Kidney epithelial cell (primary cell): ENCODE data around the gene PTGIS. TPM values are rescaled to one million over a fixed set of nuclear protein-coding genes. Genes with fewer than 3 reads are reported as not detected.

Experiments
- DNase-seq: peaks from one replicate; pipeline ENCODE4 v3.0.0-alpha.2; 2010; ENCODE audit warnings: low read depth
- H3K27me3 ChIP-seq: 2 replicates; pipeline ENCODE4 v1.6.0; 2011; ENCODE audit warnings: low read length; ENCODE audit not compliant: control insufficient read depth, insufficient read depth
- H3K36me3 ChIP-seq: 2 replicates; pipeline ENCODE4 v1.5.1; 2011; ENCODE audit warnings: low read length; ENCODE audit not compliant: control insufficient read depth, insufficient read depth
- H3K4me3 ChIP-seq: 2 replicates; pipeline ENCODE4 v1.5.1; 2011; ENCODE audit warnings: low read depth, mild to moderate bottlenecking, control low read depth, low read length
- CTCF ChIP-seq: IDR thresholded peaks from 2 replicates; pipeline ENCODE4 v1.5.1; 2011; ENCODE audit warnings: mild to moderate bottlenecking, moderate library complexity, low read length, control low read depth, inconsistent platforms; ENCODE audit not compliant: insufficient read depth, poor library complexity, severe bottlenecking
- total RNA-seq: library from RNA; depleted of rRNA; stranded (reverse); fragments of >200 nt; gene quantifications from 2 replicates; pipeline ENCODE4 v1.2.3, GENCODE V29; 2015

Gene PTGIS
- total RNA-seq, 1 donor from 2014 or later: 0.88 TPM

DNA sequence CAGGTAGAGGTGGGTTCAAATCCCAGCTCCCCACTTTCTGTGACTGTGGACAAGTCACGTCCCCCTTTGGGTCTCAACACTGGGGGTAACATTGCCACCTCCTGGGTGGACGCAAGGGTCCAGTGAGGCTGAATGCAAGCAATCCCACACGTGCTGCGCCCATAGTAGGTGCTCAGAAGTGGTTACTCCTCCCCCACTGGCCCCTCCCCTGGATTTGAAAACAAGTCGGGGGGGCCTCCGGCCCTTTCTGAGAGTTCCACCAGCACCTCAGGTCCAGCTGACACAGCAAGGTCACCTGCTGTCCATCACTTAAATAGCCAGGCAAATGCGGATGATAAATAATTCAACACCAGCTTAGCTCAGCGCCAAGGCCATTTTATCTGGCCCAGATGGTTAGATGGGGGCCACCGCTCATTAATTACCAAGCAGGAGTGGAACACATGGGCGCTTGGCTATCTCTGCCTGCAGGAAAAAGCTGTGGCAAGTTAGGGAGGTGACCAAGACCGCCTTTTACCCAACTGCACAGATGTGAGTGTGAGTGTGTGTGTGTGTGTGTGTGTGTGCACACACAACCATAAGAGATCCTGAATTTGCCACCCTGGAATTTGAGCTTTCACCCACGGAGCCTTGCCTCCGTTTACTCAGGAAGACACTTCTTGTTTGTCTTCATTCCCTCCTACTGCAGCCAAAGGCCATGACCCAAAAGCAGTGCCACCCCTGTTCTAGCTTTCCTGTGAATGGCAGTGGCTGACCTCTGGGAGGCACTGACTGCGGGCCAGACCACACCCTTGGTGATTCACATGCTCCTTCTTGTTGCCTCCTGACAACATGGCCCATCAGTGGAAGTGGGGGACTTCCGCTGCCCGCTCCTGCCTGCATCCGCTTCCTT, 50.8 kb downstream of the PTGIS start:
- no peak for DNase-seq
- no peaks in the 10 kb centered on the region for H3K36me3 ChIP-seq
- H3K27me3 ChIP-seq: peaks cover 11% of the 10 kb centered on the region
- no peak for TF ChIP-seq CTCF
- no peak overlapping the region for H3K4me3 ChIP-seq

DNA sequence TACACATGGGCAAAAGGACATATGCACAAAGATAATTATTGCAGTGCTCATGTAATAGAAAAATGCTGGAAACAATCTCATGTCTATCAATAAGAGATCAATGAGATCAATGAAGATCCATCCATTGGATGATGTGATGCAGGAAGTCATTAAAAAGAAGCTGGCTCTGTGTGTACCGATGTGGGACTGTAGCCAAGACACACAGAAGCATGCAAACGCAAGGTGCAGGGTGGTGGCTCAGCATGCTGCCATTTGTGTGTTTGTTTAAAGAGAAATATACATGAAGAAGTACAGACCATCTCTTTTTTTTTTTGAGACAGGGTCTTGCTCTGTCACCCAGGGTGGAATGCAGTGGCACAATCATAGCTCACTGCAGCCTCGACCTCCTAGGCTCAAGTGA, 52.4 kb downstream of the PTGIS start:
- Histone ChIP-seq H3K36me3 (no peaks in the 10 kb centered on the region), H3K27me3 (peaks cover 11% of the 10 kb centered on the region), H3K4me3 (no peak overlapping the region)
- no peak for TF ChIP-seq CTCF
- DNase-seq: no peak

DNA sequence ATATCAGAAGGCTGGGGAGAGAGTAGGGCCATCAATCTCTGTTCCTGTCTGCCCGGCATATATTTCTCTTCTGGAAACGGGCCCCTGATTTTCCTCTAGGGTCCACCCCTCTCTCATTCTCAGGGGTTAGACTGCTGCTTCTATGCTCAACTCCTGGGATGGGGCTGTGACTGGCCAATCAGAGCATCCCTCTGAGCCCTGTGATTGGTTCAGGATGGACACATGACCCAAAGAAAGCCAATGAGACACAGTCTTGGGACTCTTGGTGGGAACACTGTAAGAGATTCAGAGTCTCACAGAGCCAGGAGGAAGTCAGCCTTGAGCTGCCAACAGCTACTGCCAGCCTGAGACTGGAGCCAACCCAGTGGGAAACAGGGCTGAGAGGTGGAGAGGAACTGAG, 54.4 kb downstream of the PTGIS start:
- DNase-seq: no peak
- no peak for TF ChIP-seq CTCF

DNA sequence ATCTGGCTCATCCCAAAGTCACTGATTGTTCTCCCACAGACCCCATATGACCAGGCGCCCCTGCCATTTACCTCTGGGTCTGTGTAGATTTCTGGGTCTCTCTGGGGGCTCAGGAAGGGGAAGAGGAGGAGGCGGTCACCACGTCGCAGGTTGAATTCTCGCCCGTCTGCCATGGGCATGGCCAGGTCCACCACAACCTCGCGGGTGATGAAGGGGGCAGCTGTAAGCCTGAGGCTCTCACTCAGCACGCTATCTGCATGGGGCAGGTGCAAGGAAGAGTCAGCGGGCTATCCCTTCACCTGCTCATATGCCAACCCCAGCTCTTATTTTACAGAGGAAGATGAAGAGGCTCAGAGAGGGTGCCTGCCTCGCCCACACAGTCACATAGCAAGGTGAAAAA, 54.9 kb downstream of the PTGIS start:
- DNase-seq: no peak
- Histone ChIP-seq H3K27me3 (peaks cover 14% of the 10 kb centered on the region), H3K36me3 (no peaks in the 10 kb centered on the region), H3K4me3 (no peak overlapping the region)
- TF ChIP-seq CTCF: no peak

More for the DNA sequence above, 54.4 kb downstream of the PTGIS start:
- H3K36me3 ChIP-seq: no peaks in the 10 kb centered on the region
- peaks cover 11% of the 10 kb centered on the region for H3K27me3 ChIP-seq
- no peak overlapping the region for H3K4me3 ChIP-seq

DNA sequence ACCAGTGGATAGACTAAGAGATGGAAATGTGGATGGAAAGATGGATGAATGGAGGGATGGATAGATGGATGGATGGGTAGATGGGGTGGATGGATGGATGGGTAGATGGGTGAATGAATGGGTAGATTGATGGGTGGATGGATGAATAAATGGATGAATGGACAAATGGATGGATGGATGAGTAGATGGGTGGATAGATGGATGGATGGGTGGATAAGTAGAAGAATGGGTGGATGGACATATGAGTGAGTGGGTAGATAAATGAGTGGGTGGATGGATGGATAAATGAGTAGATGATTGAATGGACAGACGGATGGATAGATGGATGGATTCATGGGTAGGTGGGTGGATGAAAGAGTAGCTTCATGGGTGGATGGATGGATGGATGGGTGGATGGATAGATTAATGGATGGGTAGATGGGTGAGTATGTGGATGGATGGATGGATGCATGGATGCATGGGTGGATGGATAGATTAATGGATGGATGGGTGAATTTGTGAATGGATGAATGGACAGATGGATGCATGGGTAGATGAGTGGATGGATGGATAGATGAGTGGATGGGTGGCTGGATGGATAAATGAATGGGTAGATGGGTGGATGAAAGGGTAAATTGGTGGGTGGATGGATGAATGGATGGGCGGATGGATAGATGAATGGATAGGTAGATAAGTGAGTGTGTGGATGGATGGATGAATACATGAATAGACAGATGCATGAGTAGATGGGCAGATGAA, 56.0 kb downstream of the PTGIS start:
- no peak for TF ChIP-seq CTCF
- H3K27me3 ChIP-seq: peaks cover 14% of the 10 kb centered on the region
- no peak for DNase-seq

More for the DNA sequence above, 56.0 kb downstream of the PTGIS start:
- H3K4me3 ChIP-seq: no peak overlapping the region
- no peaks in the 10 kb centered on the region for H3K36me3 ChIP-seq
